Duodenal mucosa (tissue), 2 donors: ENCODE measurements around the gene ZNF280C.
"Not testable (repeated sequence)": the region's sequence is repeated elsewhere in the genome, so short reads cannot be mapped to it uniquely, and the experiment has no call there.

Experiments
- H3K27ac ChIP-seq: one replicate; pipeline ENCODE4 v1.7.0; 2013; ENCODE audit warnings: low read depth, low read length
- H3K27me3 ChIP-seq, 2 donors: one replicate each; pipeline ENCODE4 v1.7.0; 2013; ENCODE audit warnings: low read length in 2 of 2, control low read depth in 1 of 2; ENCODE audit not compliant: insufficient read depth in 2 of 2, control insufficient read depth in 1 of 2
- H3K36me3 ChIP-seq, 2 donors: one replicate each; pipeline ENCODE4 v1.7.0; 2013; ENCODE audit warnings: low read length in 2 of 2, control low read depth in 1 of 2; ENCODE audit not compliant: insufficient read depth in 2 of 2, control insufficient read depth in 1 of 2
- H3K4me1 ChIP-seq, 2 donors: one replicate each; pipeline ENCODE4 v1.7.0; 2013; ENCODE audit warnings: low read length in 2 of 2, control low read depth in 1 of 2; ENCODE audit not compliant: insufficient read depth in 2 of 2, control insufficient read depth in 1 of 2
- H3K4me3 ChIP-seq, 2 donors: one replicate each; pipeline ENCODE4 v1.7.0; 2013; ENCODE audit warnings: low read length in 2 of 2, low read depth in 1 of 2
- H3K9ac ChIP-seq, 2 donors: one replicate each; pipeline ENCODE4 v1.7.0; 2013; ENCODE audit warnings: low read length in 2 of 2, low read depth in 1 of 2
- H3K9me3 ChIP-seq, 2 donors: one replicate each; pipeline ENCODE4 v1.7.0; 2013; ENCODE audit warnings: low read length in 2 of 2, control low read depth in 1 of 2; ENCODE audit not compliant: control insufficient read depth in 1 of 2

Gene ZNF280C

DNA sequence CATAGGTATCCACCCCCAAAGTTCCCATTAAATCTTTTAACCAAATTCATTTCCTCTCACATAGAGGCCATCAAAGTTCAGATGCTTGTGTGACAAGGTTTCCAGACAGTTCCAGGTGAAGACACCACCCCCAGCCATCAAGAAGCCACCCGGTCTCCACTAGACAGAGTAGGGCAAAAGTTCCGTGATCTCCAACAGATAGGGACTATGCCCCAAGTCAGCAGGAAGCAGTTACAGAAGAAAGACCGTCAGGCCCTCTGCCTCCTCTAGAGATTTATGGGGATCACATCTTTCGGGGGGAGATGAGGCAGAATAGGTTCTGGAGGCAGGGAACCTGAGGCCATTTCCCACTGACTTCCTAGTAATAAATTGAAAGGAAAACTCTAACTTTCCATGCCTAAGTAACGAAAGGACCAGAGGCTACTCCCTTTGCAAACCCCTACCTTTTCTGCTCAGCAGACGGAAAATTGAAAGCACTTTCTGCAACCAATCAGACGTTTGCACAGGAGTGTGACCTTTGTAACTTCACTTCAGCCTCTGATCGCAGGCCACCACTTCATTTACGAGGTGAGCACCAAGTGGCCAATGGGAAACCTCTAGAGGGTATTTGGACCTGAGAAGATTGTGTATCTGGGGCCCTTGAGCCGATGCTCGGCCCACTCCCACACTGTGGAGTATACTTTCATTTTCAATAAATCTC, 18.5 kb upstream of the ZNF280C start:
- Histone ChIP-seq H3K9me3 (no peaks in the 10 kb centered on the region), H3K27me3 (no peaks in the 10 kb centered on the region), H3K36me3 (no peaks in the 10 kb centered on the region), H3K4me3 (peak overlapping the region; percentile 29 to 43), H3K4me1 (no peaks in the 10 kb centered on the region), H3K9ac (no peak overlapping the region), H3K27ac (no peak overlapping the region)

- Histone ChIP-seq H3K4me1 (no peaks in the 10 kb centered on the region), H3K27ac (no peak overlapping the region), H3K36me3 (no peaks in the 10 kb centered on the region), H3K27me3 (no peaks in the 10 kb centered on the region), H3K4me3 (no peak overlapping the region), H3K9me3 (no peaks in the 10 kb centered on the region), H3K9ac (no peak overlapping the region)
Observed at GRCh38 chrX:130285710-130286109, 17.0 kb upstream of the ZNF280C start.

- Histone ChIP-seq H3K4me3 (no peak overlapping the region), H3K27ac (no peak overlapping the region), H3K27me3 (no peaks in the 10 kb centered on the region), H3K36me3 (no peaks in the 10 kb centered on the region), H3K4me1 (no peaks in the 10 kb centered on the region), H3K9ac (no peak overlapping the region), H3K9me3 (no peaks in the 10 kb centered on the region)
Observed at GRCh38 chrX:130285069-130285620, 16.4 kb upstream of the ZNF280C start.

DNA sequence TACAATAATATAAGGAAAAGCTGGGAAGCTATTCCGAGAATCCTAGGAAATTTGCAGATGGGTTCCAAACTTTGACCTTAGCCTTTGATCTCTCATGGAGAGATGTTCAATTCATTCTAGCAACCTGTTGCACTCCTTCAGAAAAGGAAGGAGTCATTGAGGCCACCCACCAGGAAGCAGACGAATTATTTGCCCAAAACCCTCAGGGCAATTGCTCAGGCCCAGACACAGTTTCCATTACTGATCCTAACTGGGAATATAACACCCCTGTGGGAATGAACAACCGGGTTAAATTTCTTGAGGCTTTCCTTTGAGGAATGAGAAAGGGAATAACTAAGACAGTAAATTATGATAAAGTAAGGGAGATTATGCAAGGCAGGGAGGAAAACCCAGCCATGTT, 13.5 kb upstream of the ZNF280C start:
- Histone ChIP-seq H3K27me3 (no peaks in the 10 kb centered on the region), H3K9me3 (no peaks in the 10 kb centered on the region), H3K4me3 (no peak overlapping the region), H3K27ac (no peak overlapping the region), H3K4me1 (no peaks in the 10 kb centered on the region), H3K36me3 (no peaks in the 10 kb centered on the region), H3K9ac (no peak overlapping the region)

DNA sequence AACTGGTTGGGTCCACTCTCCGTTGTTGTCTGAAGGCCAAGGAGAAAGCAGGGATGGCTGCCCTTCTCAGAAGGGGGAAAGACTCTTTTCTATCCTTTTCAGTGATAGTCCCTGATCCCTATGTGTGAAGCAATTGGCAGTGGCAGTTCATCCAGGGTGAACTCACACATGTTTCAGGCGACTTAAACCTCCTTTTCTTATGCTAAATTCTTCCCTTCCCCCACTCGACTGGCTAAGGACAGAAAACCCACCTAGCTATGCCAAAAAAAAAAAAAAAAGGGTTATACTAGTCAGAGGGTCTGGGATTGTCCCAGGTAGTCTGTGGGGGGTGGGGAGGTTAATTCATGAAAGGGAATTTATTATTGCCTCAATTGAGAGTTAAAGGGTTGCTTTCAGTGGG, 12.2 kb upstream of the ZNF280C start:
- Histone ChIP-seq H3K27ac (no peak overlapping the region), H3K9ac (no peak overlapping the region), H3K4me1 (no peaks in the 10 kb centered on the region), H3K36me3 (no peaks in the 10 kb centered on the region), H3K4me3 (no peak overlapping the region), H3K27me3 (no peaks in the 10 kb centered on the region), H3K9me3 (no peaks in the 10 kb centered on the region)

DNA sequence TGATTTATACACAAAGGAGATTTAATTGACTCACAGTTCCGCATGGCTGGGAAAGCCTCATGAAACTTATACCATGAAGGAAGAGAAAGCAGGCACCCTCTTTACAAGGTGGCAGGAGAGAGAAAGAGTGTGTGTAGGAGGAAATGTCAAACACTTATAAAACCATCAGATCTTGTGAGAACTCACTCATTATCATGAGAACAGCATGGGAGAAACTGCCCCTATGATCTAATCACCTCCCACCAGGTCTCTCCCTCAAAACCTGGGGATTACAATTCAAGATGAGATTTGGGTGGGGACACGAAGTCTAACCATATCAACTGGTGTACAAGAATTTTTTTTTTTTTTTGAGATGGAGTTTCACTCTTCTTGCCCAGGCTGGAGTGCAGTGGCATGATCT, 3.6 kb upstream of the ZNF280C start:
- H3K4me3 ChIP-seq, H3K36me3 ChIP-seq, H3K9me3 ChIP-seq, H3K9ac ChIP-seq, H3K4me1 ChIP-seq, H3K27ac ChIP-seq, H3K27me3 ChIP-seq: not testable (repeated sequence)

GRCh38 chrX:130269391-130269790, 692 bp upstream of the ZNF280C start:
- H3K36me3 ChIP-seq, H3K9me3 ChIP-seq, H3K9ac ChIP-seq, H3K4me3 ChIP-seq, H3K27me3 ChIP-seq, H3K27ac ChIP-seq, H3K4me1 ChIP-seq: not testable (repeated sequence)

DNA sequence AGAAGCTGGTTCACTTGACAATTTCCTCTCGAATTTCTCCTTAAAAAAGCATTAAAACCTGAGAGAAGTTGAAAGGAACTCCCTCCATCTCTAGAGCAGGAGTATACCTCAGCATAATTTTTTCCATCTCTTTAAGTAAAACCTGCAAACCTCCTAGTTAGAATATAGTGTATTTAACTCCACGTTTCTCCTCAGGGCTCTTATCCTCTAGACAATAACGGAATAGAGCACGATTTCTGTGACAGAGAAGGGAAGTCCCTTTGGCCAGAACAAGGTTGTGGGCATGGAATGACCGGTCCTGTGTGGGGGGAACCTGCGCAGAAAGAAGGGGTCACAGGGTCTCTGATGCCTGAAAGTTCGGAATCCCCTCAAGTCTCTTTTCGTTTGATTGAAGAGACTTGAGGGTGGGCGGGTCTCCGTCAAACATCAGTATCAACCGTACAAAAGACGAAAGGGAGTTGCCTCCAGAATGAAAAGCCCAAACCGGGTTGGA, 697 bp downstream of the ZNF280C start:
- H3K36me3 ChIP-seq = no peaks in the 10 kb centered on the region
- H3K9me3 ChIP-seq = no peaks in the 10 kb centered on the region
- H3K4me1 ChIP-seq = peaks cover 4% of the 10 kb centered on the region in 2 donors
- peak overlapping the region; percentile 51 to 71 for H3K9ac ChIP-seq
- H3K27me3 ChIP-seq = no peaks in the 10 kb centered on the region
- no peak overlapping the region for H3K27ac ChIP-seq
- H3K4me3 ChIP-seq = peak overlapping the region; percentile 78 to 81

- Histone ChIP-seq H3K27me3 (no peaks in the 10 kb centered on the region), H3K4me1 (peaks cover 4% of the 10 kb centered on the region in 2 donors), H3K4me3 (no peak overlapping the region), H3K36me3 (no peaks in the 10 kb centered on the region), H3K9me3 (no peaks in the 10 kb centered on the region), H3K27ac (no peak overlapping the region), H3K9ac (no peak overlapping the region)
Observed at GRCh38 chrX:130264573-130264972, 4.1 kb downstream of the ZNF280C start.

GRCh38 chrX:130263016-130263415, 5.7 kb downstream of the ZNF280C start:
- Histone ChIP-seq H3K4me1 (peaks cover 4% of the 10 kb centered on the region in 2 donors), H3K27ac (no peak overlapping the region), H3K9ac (no peak overlapping the region), H3K9me3 (no peaks in the 10 kb centered on the region), H3K27me3 (no peaks in the 10 kb centered on the region), H3K4me3 (no peak overlapping the region), H3K36me3 (no peaks in the 10 kb centered on the region)
